GM11168 (cell line): ENCODE measurements around the gene GRIFIN.

Source experiments
- in situ Hi-C: fragments of 300-500 bp; cut with MboI; formaldehyde crosslinking; loops from one replicate; pipeline ENCODE4 v1.12.0; 2022; ENCODE audit warnings: low sequenced_read_pairs; ENCODE audit not compliant: unreplicated experiment

GRIFIN gene

DNA sequence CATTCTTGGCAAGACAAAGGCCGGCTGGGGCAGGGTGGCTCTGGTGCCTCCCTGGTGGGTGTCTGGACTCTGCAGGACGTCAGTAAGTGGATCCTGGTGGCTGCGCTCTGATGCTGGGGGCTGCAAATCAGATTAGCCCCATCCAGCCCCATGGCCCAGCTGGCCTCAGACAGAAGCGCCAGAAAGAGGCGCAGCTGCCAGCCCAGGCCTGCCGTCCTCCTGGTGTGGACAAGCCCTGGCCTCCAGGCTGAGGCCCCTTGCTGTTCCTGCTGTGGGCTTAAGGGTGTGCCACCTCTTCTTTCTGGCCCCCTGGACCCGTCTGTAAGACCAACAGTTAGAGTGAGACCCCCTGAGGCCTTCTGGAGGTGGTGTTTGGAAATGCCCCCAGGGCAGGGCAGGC is 37.5 kb upstream of the GRIFIN start:
- in situ Hi-C loops: no loop called here

- in situ Hi-C loops: no loop called here
These were observed 36.5 kb upstream of the GRIFIN start for GRCh38 chr7:2512713-2513112.

DNA sequence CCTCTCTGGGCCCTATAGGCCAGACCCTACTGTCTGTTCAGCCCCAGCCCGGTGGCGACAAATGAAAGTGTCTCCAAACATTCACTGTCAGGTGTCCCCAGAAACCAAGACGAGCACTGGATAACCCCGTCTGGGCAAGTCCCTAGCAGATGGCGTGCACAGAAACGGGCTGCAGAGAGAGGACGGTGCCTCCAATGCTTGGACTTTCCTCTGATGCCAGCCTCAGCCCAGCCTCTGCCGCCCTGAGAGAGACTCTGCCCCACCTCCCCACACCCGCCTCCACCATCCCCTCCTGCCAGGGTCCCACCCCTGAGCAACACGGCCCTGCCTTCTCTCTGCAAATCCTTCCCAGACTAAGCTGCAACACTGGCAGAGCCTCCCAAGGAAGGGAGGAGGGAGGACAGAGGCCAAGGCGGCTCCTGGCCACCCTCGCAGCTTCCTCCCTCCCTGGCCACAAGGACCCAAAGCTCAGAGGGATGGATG is 36.0 kb upstream of the GRIFIN start:
- in situ Hi-C loops: no loop called here

- in situ Hi-C loops: no loop called here
These were observed 35.6 kb upstream of the GRIFIN start for GRCh38 chr7:2511769-2512168.

GRCh38 chr7:2510909-2511768 is 34.9 kb upstream of the GRIFIN start:
- in situ Hi-C loops: no loop called here

- in situ Hi-C loops: no loop called here
These were observed 34.1 kb upstream of the GRIFIN start for GRCh38 chr7:2510130-2510776.

GRCh38 chr7:2509298-2509906 is 33.2 kb upstream of the GRIFIN start:
- in situ Hi-C loops: no loop called here

DNA sequence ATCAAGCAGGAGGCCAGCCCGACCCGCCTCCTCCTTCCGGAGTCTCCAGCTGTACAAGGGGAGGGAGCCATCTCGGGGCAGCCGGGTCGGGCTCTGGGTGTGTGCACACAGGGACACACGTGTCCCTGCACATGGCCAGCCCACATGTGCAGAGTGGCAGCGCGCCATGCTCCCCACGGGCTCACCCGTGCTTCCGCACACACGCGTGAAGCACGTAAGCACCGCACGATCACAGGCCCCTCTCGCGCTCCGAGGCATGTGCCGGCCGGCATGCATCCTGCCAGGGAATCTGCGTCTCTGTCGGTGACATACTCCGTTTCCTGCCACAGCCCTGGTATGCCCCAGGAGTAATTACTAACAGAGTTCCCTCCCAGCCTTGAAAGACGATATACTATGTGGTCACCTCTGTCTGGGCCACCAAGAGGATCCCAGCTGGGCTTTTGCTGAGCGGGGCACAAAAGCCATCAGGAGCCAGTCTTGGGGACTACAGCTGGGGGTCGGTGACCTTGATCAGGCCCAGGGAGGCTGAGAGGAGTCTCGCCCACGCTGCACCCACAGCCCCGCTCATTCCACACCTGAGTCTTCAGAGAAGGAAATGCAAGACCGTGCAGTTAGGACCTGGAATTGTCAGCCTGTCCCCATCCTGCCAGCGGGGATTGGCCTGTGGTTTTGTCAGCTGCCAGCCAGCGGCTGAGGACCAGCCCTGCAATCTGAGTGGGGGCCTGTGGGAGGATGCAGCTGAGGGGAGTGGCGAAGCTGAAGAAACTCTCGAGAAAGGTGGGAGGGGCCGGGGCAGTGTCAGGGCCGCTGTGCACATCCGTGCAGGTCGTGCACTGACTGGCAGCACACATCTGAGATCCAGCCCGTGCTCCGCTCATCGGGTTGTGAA is 32.4 kb upstream of the GRIFIN start:
- in situ Hi-C loops: no loop called here

- in situ Hi-C loops: no loop called here
These were observed 31.7 kb upstream of the GRIFIN start for GRCh38 chr7:2507917-2508306.

GRCh38 chr7:2507208-2507916 is 31.2 kb upstream of the GRIFIN start:
- in situ Hi-C loops: no loop called here

- in situ Hi-C loops: no loop called here
These were observed 29.2 kb upstream of the GRIFIN start for GRCh38 chr7:2505401-2505800.

DNA sequence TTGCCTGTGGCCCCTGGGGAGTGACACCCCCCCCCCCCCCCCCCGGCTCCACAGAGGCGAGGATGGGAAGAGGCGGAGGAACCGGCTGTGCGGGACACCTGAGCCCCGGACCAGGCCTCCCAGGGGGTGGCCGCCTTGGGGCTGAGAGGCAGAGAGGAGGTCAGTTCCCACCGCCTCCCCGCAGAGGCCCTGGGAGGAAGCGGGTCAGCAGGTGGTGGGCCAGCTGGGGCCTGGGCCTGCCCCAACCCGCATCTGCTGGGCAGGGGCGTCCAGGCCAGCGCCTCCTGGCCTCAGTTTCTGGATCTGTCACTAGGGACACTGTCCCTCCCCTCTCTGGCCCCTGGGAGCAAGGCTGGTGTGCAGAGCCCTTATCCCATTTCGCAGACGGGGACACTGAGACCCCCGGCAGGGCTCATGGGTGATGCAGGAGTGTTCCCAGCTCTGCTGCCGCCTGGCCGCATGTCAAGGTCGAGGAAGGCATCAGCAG is 28.7 kb upstream of the GRIFIN start:
- in situ Hi-C loops: no loop called here

- in situ Hi-C loops: no loop called here
These were observed 28.1 kb upstream of the GRIFIN start for GRCh38 chr7:2504128-2504888.

- in situ Hi-C loops: no loop called here
These were observed 27.1 kb upstream of the GRIFIN start for GRCh38 chr7:2503056-2503941.

GRCh38 chr7:2502647-2502966 is 26.4 kb upstream of the GRIFIN start:
- in situ Hi-C loops: no loop called here

DNA sequence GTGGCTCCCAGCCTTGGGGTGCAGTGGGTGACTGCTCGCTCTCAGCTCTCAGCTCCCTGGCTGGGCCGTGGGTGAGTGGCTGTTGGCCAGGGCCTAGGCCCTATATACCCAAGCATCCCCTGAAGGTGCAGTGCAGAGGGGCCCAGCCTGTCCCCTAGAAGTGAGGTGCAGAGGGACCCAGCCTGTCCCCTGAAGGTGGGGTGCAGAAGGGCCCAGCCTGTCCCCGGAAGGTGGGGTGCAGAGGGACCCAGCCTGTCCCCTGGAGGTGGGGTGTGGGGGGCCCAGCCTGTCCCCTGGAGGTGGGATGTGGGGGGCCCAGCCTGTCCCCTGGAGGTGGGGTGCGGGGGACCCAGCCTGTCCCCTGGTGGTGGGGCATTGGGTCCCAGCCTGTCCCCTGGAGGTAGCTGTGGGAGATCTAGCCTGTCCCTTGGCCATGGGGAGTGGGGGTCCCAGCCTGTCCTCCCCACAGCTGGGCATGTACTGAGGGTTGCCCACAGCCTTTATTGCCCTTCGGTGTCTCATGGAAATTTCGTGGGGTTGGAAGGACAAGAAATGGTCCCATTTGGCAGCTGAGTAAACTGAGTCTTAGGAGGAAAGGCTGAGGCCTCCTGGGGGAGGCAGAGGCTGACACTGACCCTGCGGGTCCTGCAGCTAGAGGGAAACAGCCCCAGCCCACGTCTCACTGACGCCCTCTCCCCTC is 25.9 kb upstream of the GRIFIN start:
- in situ Hi-C loops: no loop called here

DNA sequence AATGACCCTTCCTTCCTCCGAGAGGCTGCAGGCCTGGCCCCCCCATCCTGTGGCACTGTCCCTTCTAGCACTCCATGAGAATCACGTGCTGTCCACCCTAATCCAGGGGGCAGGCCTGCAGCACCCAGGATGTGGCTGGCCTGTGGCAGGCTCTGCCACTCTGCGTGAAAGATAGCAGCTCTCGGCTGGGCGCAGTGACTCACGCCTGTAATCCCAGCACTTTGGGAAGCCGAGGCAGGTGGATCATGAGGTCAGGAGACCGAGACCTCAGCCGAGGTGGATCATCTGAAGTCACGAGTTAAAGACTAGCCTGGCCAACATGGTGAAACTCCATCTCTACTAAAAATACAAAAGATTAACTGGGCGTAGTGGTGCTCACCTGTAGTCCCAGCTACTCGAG is 24.5 kb upstream of the GRIFIN start:
- in situ Hi-C loops: no loop called here
